Esophagus squamous epithelium (tissue), 5 donors: ENCODE measurements around the gene LEFTY2. TPM values are rescaled to one million over a fixed set of nuclear protein-coding genes. Genes with fewer than 3 reads are reported as not detected.
A peak's percentile ranks its signal among the peaks of the same experiment; 100 is the strongest.

Experiments
- DNase-seq: peaks from one replicate; lab custom pipeline; 2025; lab: John Stamatoyannopoulos, UW
- H3K27ac ChIP-seq, 4 donors: fragments of 200-600 bp; sonication (generic); one replicate each; pipeline ENCODE4 v1.5.1; 2016 to 2019; ENCODE audit warnings: mild to moderate bottlenecking in 1 of 4
- H3K27me3 ChIP-seq, 4 donors: fragments of 200-600 bp; sonication (generic); 1 replicate in 3 of 4; 2 replicates in 1 of 4; pipeline versions ENCODE4 v1.5.1 to v1.6.0; 2017 to 2021; ENCODE audit warnings: antibody characterized with exemption in 1 of 4
- H3K36me3 ChIP-seq, 3 donors: fragments of 200-600 bp; sonication (generic); one replicate each; pipeline ENCODE4 v1.5.1; 2016 to 2019
- H3K4me1 ChIP-seq, 3 donors: fragments of 200-600 bp; sonication (generic); one replicate each; pipeline ENCODE4 v1.5.1; 2017 to 2019
- H3K4me3 ChIP-seq, 4 donors: fragments of 200-600 bp; sonication (generic); 1 replicate in 3 of 4; 2 replicates in 1 of 4; pipeline ENCODE4 v1.5.1; 2016 to 2019; ENCODE audit warnings: mild to moderate bottlenecking in 2 of 4, moderate library complexity in 1 of 4
- H3K9me3 ChIP-seq, 3 donors: fragments of 200-600 bp; sonication (generic); one replicate each; pipeline ENCODE4 v1.5.1; 2016 to 2019
- CTCF ChIP-seq, 6 experiments: fragments of 450-650 bp in 4 of 6; fragments of 200-600 bp in 2 of 6; sonication (generic) in 2 of 6; IDR thresholded peaks; one replicate each; pipeline ENCODE4 v1.5.1; 2016 to 2019; ENCODE audit warnings: antibody characterized with exemption in 6 of 6, mild to moderate bottlenecking in 4 of 6, moderate library complexity in 4 of 6
- POLR2A ChIP-seq, 4 donors: fragments of 450-650 bp; IDR thresholded peaks; one replicate each; pipeline ENCODE4 v1.6.1; 2017; ENCODE audit warnings: antibody characterized with exemption in 4 of 4, mild to moderate bottlenecking in 4 of 4, moderate library complexity in 3 of 4
- WGBS, 2 donors: methylation state at CpG; one replicate each; pipeline ENCODE4 v1.1.5; 2018; 5-methylcytosine and 5-hydroxymethylcytosine counted together
- intact Hi-C: fragments of 100-400 bp; cut with DNase I; formaldehyde crosslinking; loops from one replicate; pipeline ENCODE4 v1.15.0; 2022
- total RNA-seq, 4 donors: library from RNA; depleted of rRNA; stranded (reverse); fragments of >200 nt; gene quantifications; one replicate each; pipeline ENCODE4 v1.1.0, GENCODE V29; 2016
- donor health status: DM: yes; HTN: yes; CAD: no.

LEFTY2 gene
- total RNA-seq, 4 donors from 2014 or later = not detected

- WGBS, 2 donors = 69 to 100% methylated on average over 2 to 6 of the region's 7 CpGs
- no peak for DNase-seq
- Histone ChIP-seq H3K4me1 (peaks cover 0 to 27% (median 19%) of the 10 kb centered on the region in 3 donors), H3K9me3 (no peaks in the 10 kb centered on the region), H3K27me3 (peaks cover 0 to 8% (median 0%) of the 10 kb centered on the region in 4 donors), H3K4me3 (no peak overlapping the region), H3K36me3 (no peaks in the 10 kb centered on the region), H3K27ac (no peak overlapping the region)
- intact Hi-C loops = no loop called here
- TF ChIP-seq POLR2A (IDR thresholded peaks at IDR 0.05) = no peak
- no peak for TF ChIP-seq CTCF (IDR thresholded peaks at IDR 0.05)
Measured at GRCh38 chr1:225944951-225945350, 3.9 kb upstream of the LEFTY2 start.

- no peak for DNase-seq
- WGBS, 2 donors = 45 to 60% methylated on average over 2 of the region's 2 CpGs
- Histone ChIP-seq H3K9me3 (no peaks in the 10 kb centered on the region), H3K27me3 (peaks cover 0 to 6% (median 0%) of the 10 kb centered on the region in 4 donors), H3K4me3 (no peak overlapping the region), H3K36me3 (no peaks in the 10 kb centered on the region), H3K27ac (no peak overlapping the region), H3K4me1 (peaks cover 3 to 33% (median 19%) of the 10 kb centered on the region in 3 donors)
- no peak for TF ChIP-seq POLR2A (IDR thresholded peaks at IDR 0.05)
- no peak for TF ChIP-seq CTCF (IDR thresholded peaks at IDR 0.05)
- intact Hi-C loops = no loop called here
Measured at GRCh38 chr1:225944387-225944786, 3.4 kb upstream of the LEFTY2 start.

- no peaks in the 10 kb centered on the region for H3K9me3 ChIP-seq
- intact Hi-C loops = no loop called here
- WGBS, 2 donors = 80 to 89% methylated on average over 4 of the region's 4 CpGs
- no peak overlapping the region for H3K4me3 ChIP-seq
- H3K27ac ChIP-seq = no peak overlapping the region
- no peak for DNase-seq
- H3K36me3 ChIP-seq = no peaks in the 10 kb centered on the region
- no peaks in the 10 kb centered on the region for H3K27me3 ChIP-seq
- TF ChIP-seq CTCF (IDR thresholded peaks at IDR 0.05) = no peak
- H3K4me1 ChIP-seq = peaks cover 3 to 36% (median 19%) of the 10 kb centered on the region in 3 donors
Measured at GRCh38 chr1:225943582-225943981, 2.6 kb upstream of the LEFTY2 start.

- Histone ChIP-seq H3K9me3 (no peaks in the 10 kb centered on the region), H3K4me1 (peaks cover 3 to 36% (median 19%) of the 10 kb centered on the region in 3 donors), H3K36me3 (no peaks in the 10 kb centered on the region), H3K4me3 (no peak overlapping the region), H3K27me3 (no peaks in the 10 kb centered on the region), H3K27ac (no peak overlapping the region)
- TF ChIP-seq CTCF (IDR thresholded peaks at IDR 0.05) = no peak
- TF ChIP-seq POLR2A (IDR thresholded peaks at IDR 0.05) = no peak
- WGBS, 2 donors = 51 to 59% methylated on average over 5 to 6 of the region's 7 CpGs
- no peak for DNase-seq
- intact Hi-C loops = no loop called here
Measured at GRCh38 chr1:225942574-225942973, 1.6 kb upstream of the LEFTY2 start.

GRCh38 chr1:225941942-225942222 is 862 bp upstream of the LEFTY2 start:
- DNase-seq = no peak
- Histone ChIP-seq H3K4me3 (no peak overlapping the region), H3K27ac (peak overlapping the region in 1 of 4 donors; percentile 11), H3K4me1 (peaks cover 3 to 36% (median 19%) of the 10 kb centered on the region in 3 donors), H3K27me3 (no peaks in the 10 kb centered on the region), H3K36me3 (no peaks in the 10 kb centered on the region), H3K9me3 (no peaks in the 10 kb centered on the region)
- intact Hi-C loops = no loop called here
- TF ChIP-seq POLR2A (IDR thresholded peaks at IDR 0.05) = no peak
- TF ChIP-seq CTCF (IDR thresholded peaks at IDR 0.05) = no peak
- 22 to 67% methylated on average over 1 of the region's 1 CpG for WGBS, 2 donors
